HL-60 (cell line): ENCODE measurements around the gene GAA.

Source experiments
- DNase-seq, 2 experiments: peaks; one replicate each; pipeline ENCODE4 v3.0.0-alpha.2; 2010 to 2020; ENCODE audit warnings: low read depth in 1 of 2, low spot score in 1 of 2
- H3K27ac ChIP-seq: fragments of 250-450 bp; sonication (Bioruptor Pico); replicated peaks from 2 replicates; pipeline ENCODE4 v1.5.1; 2020; ENCODE audit warnings: mild to moderate bottlenecking, moderate library complexity
- H3K27me3 ChIP-seq: fragments of 250-450 bp; sonication (Bioruptor Pico); 2 replicates; pipeline ENCODE4 v1.5.1; 2021; ENCODE audit warnings: mild to moderate bottlenecking, moderate library complexity; ENCODE audit not compliant: insufficient read depth, poor library complexity, severe bottlenecking
- H3K4me3 ChIP-seq: replicated peaks from 2 replicates; pipeline ENCODE4 v1.5.1; 2011; ENCODE audit warnings: mild to moderate bottlenecking, control low read depth, low read length; ENCODE audit not compliant: insufficient read depth
- CTCF ChIP-seq: IDR thresholded peaks from one replicate; pipeline ENCODE4 v1.5.1; 2011; ENCODE audit warnings: low read length, control low read depth, inconsistent platforms; ENCODE audit not compliant: insufficient read depth
- GABPA ChIP-seq: IDR thresholded peaks from 2 replicates; pipeline ENCODE4 v1.6.1; 2012; ENCODE audit warnings: low read depth
- POLR2AphosphoS5 ChIP-seq: IDR thresholded peaks from 2 replicates; pipeline ENCODE4 v1.6.1; 2012; ENCODE audit warnings: low read depth
- REST ChIP-seq: IDR thresholded peaks from 2 replicates; pipeline ENCODE4 v1.6.1; 2012; ENCODE audit warnings: low read depth; ENCODE audit not compliant: insufficient replicate concordance
- SPI1 ChIP-seq: IDR thresholded peaks from 2 replicates; pipeline ENCODE4 v1.6.1; 2012; ENCODE audit warnings: low read depth, mild to moderate bottlenecking, borderline replicate concordance
- long read RNA-seq: library from polyadenylated mRNA; unstranded; transcript quantifications from one replicate; pipeline ENCODE4 v2.0.0, GENCODE V29; 2020

Gene GAA
- long read RNA-seq, transcript GAA-201 (20 exons, 3,626 nt), result minor isoform, 12 of 265 reads
- long read RNA-seq, transcript GAA-202 (21 exons, 3,549 nt), result major isoform, 139 of 265 reads
- long read RNA-seq, partial matches to known transcripts, result 36 of 265 reads
- long read RNA-seq, other reads (novel, unspliced or antisense), result 77 of 265 reads

- Histone ChIP-seq H3K27ac (peak within 1 kb of the TSS; percentile 52), H3K4me3 (peak within 1 kb of the TSS; percentile 92), H3K27me3 (peaks cover 11% of the 10 kb centered on the region)
- DNase-seq, result peak; percentile 67 to 70
- no peak for TF ChIP-seq REST
- TF ChIP-seq CTCF, result peak; percentile 45
Measured at GRCh38 chr17:80101011-80101945, at the start of gene GAA. TSS of gene GAA (plus strand) at chr17:80101581. CDS start at chr17:80104587, 3,006 bp downstream.

- H3K27ac ChIP-seq, result no peak overlapping the region
- no peak for TF ChIP-seq POLR2AphosphoS5
- no peak for TF ChIP-seq GABPA
- TF ChIP-seq SPI1, result no peak
- no peak for TF ChIP-seq REST
- TF ChIP-seq CTCF, result no peak
- no peak for DNase-seq
- H3K4me3 ChIP-seq, result no peak overlapping the region
- H3K27me3 ChIP-seq, result no peaks in the 10 kb centered on the region
Measured at GRCh38 chr17:80051681-80052080, 49.7 kb upstream of the GAA start.

- no peak for DNase-seq
- TF ChIP-seq POLR2AphosphoS5 (no peak), GABPA (no peak), REST (no peak), CTCF (no peak), SPI1 (no peak)
- Histone ChIP-seq H3K27me3 (no peaks in the 10 kb centered on the region), H3K27ac (no peak overlapping the region), H3K4me3 (no peak overlapping the region)
Measured at GRCh38 chr17:80053102-80053501, 48.3 kb upstream of the GAA start.
